AG10803 (cell line): Measurements from ENCODE around the gene NOTUM.

Source experiments
- DNase-seq: peaks from one replicate; pipeline ENCODE4 v3.0.0; 2010; ENCODE audit warnings: low read depth
- H3K4me3 ChIP-seq: 2 replicates; pipeline ENCODE4 v1.5.1; 2011; ENCODE audit warnings: mild to moderate bottlenecking, low read length, control low read depth
- TF ChIP-seq, protein P1 (sequence below): conservative IDR thresholded peaks from 2 replicates; pipeline ENCODE4 v1.5.1; 2011; ENCODE audit warnings: mild to moderate bottlenecking, low read length, control low read depth, inconsistent platforms

NOTUM gene

DNA sequence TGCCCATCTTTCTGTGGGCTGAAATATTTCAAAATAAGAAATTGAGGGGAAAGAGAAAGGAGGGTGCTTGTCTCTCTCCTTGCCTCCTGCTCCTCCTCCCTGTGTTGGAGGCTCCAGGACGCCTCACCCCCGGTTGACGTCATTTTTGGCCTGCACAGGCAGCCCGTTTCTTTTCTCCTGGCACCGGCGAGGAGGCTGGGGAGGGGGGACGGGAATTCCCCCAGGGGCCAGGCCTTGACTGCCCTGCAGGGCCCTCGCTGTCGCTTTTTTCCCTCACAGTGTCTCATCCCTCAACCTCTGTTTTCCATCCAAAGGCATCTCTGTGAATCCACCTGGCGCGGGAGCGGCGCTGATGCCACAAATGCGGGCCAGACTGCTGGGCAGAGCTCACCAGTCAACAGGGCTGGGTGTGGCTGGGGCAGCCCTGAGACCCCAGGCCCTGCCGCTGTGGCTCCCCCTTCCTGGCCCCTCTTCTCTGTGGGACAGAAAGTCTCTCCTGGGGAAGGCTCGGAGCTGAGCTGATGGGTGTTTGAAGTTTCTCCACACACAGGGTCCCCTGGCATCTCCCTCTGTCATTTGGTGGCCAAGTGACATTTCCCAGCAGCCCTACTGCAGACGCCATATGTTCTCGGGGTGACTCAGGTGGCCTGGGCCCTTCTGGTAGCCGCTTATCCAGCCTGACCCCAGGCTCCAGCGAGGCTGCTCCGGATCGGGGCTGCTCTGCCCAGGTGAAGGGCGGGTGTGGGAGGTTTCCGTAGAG is 45.7 kb upstream of the NOTUM start:
- TF ChIP-seq, protein P1, sequence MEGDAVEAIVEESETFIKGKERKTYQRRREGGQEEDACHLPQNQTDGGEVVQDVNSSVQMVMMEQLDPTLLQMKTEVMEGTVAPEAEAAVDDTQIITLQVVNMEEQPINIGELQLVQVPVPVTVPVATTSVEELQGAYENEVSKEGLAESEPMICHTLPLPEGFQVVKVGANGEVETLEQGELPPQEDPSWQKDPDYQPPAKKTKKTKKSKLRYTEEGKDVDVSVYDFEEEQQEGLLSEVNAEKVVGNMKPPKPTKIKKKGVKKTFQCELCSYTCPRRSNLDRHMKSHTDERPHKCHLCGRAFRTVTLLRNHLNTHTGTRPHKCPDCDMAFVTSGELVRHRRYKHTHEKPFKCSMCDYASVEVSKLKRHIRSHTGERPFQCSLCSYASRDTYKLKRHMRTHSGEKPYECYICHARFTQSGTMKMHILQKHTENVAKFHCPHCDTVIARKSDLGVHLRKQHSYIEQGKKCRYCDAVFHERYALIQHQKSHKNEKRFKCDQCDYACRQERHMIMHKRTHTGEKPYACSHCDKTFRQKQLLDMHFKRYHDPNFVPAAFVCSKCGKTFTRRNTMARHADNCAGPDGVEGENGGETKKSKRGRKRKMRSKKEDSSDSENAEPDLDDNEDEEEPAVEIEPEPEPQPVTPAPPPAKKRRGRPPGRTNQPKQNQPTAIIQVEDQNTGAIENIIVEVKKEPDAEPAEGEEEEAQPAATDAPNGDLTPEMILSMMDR = no peak
- peak; percentile 43 for DNase-seq
- no peak overlapping the region for H3K4me3 ChIP-seq

DNA sequence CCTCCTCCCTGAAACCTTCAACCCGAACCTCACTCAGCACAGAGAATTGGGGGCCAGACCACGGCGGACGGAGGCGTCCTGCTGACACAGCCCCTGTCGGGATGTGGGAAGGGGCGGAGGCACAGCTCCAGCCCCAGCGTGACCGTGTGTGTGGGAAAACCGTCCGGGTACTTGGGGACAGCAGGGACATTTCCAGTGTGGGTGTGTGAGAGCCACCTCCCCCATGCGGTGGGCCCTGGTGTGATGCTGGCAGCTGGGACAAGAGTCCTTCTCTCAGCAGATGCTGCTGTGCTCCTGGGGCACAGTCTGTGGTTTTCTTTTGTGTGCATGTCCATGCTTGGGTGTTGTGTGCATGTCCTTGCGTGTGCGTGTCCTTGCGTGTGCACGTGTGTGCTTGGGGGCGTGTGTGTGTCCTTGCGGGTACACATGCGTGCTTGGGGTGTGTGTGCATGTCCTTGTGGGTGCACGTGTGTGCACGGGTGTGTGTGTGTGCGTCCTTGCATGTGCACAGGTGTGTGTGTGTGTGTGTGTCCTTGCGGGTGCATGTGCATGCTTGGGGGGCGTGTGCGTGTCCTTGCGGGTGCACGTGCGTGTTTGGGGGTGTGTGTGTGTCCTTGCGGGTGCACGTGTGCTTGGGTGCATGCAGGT is 44.8 kb upstream of the NOTUM start:
- H3K4me3 ChIP-seq = no peak overlapping the region
- DNase-seq = no peak
- TF ChIP-seq, protein P1 = no peak

DNA sequence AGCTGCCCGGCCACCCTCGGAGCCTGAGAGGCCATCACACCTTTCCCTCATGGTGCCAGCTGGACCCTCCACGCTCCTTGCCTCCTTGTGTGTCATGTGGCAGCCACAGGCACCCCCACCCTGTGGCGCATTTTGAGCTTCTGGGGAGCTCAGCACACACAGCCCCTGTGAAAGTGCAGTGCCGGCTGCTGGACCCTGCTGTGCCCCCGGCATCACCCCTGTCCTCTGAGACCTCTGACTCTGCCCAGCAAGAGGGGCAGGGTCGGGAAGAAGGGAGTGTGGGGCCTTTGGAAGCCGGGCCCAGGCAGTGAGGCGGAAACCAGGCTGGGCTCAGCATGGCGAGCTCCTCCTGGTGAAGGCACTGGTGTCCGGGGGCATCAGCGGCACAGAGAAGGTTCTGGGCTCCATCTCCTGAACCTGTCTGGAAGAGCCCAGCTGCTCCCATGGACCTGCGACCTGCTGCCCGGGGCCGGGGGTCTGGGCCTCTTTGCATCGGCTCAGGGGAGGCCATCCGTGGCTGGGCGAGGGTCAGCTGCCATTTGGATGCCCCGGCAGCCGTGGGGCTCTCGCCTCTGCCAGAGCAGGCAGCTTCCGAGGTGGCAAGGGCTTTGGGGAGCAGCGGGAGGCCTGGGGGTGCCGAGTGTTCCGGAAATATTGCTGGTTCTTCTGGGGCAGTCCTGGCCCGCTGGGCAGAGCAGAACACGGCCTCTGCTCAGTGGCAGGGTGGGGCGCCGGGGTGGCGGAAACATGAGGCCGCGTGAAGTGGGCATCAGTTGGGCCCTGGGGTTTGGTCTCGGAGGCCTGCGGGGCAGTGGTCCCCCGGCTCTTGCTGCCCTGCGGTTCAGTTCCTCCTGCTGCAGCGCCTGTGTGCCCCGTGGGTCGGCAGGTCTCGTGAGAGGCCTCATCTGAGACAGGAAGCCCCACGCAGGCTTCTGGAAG is 43.8 kb upstream of the NOTUM start:
- TF ChIP-seq, protein P1 = no peak
- no peak for DNase-seq
- H3K4me3 ChIP-seq = no peak overlapping the region

DNA sequence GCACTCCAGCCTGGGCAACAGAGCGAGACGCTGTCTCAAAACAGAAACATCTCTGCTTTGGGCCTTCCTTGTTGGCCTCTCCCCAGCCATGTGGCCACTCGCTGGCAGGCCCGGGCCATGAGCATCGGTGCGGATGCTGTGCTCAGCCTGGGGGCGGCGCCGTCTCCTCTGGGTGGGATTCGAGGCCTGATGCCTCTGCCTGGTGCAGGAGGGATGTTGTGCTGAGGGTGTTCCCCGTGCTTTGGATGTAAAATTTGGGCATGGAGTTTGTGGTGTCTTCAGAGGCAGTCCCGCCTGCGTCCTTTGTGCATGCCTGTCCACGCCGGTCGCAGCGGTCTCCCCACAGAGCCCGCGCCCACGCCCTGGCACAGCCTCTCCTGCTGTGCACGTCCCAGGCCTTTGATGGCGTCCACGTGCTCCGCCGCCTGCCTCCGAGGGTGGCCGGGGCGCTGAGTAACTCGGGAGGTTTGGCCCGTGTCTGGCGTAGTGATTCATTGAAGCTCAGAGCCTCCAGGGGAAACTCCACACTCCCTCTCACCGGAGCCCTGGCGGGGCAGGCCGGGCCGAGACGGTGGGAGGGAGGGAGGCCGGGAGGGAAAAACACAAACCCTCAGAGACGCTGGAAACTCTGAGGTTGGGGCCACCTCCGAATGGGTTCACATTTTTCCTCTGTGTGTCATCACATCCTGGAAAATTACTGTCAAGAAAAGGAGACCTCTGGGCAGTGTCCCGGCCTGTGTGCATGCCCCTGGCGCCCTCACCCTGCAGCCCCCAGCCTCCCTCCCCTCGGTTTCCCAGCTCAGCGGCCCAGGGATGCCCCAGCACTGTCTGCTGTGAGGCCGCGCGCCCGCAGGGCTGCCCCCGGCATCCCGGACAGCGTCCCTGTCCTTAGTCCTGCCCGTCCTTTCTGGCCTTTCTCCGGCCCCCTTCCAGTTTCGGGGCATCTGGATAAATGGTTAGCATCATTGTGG is 42.7 kb upstream of the NOTUM start:
- TF ChIP-seq, protein P1 = no peak
- no peak overlapping the region for H3K4me3 ChIP-seq
- peak; percentile 93 for DNase-seq

DNA sequence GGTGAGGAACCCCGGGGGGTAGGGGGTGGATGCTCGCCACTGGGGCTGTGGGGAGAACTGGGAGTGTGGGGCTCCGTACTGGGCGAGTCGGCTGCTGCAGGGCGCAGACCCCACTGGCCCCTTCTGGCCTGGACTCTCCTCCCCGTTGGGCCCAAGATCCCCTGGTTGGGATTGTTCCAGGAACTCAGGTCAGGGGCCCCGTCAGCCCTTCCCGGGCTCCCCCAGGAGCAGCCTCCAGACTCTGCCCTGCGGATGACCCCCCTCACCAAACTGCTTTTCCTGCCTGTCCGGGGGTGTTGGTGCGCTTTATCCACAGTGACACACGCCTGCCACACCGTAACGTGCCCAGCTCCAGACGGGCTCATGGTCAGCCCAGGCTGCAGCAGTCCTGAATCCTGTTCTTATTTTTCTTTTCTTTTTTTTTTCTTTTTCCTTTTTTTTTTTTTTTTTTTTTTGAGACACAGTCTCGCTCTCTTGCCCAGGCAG is 40.6 kb upstream of the NOTUM start:
- H3K4me3 ChIP-seq = no peak overlapping the region
- no peak for DNase-seq
- TF ChIP-seq, protein P1 = no peak
